K562 (cell line): ENCODE measurements around the gene CRKL. TPM values are rescaled to one million over a fixed set of nuclear protein-coding genes. Genes with fewer than 3 reads are reported as not detected.
A peak's percentile ranks its signal among the peaks of the same experiment; 100 is the strongest.

Experiments
- CHCHD3 ChIP-seq: fragments of 250-450 bp; sonication (Bioruptor Pico); IDR thresholded peaks from 2 replicates; pipeline ENCODE4 v2.1.2; 2022; ENCODE audit warnings: mild to moderate bottlenecking
- FOSL1 ChIP-seq: fragments of 200-800 bp; sonication (Bioruptor generic); conservative IDR thresholded peaks from 2 replicates; pipeline ENCODE4 v1.6.1; 2016; ENCODE audit warnings: missing genetic modification characterization, missing compliant biosample characterization
- FOXK1 ChIP-seq: sonication (generic); formaldehyde crosslinking; IDR thresholded peaks from 2 replicates; pipeline ENCODE4 v1.8.0; 2022; ENCODE audit warnings: missing genetic modification reagents, mild to moderate bottlenecking, borderline replicate concordance
- HBP1 ChIP-seq: fragments of 450-650 bp; formaldehyde crosslinking; IDR thresholded peaks from 2 replicates; pipeline ENCODE4 v1.4.0; 2022; ENCODE audit warnings: missing genetic modification characterization
- PKNOX1 ChIP-seq: fragments of 450-650 bp; IDR thresholded peaks from 2 replicates; pipeline ENCODE4 v1.6.1; 2016
- POLR2AphosphoS2 ChIP-seq: IDR thresholded peaks from 2 replicates; pipeline ENCODE4 v1.6.1; 2012; ENCODE audit warnings: low read length, improper control_type of control experiment
- PTRF ChIP-seq: fragments of 450-650 bp; IDR thresholded peaks from 2 replicates; pipeline ENCODE4 v1.6.1; 2016; ENCODE audit warnings: mild to moderate bottlenecking, missing genetic modification characterization, missing compliant biosample characterization
- RCOR1 ChIP-seq, 2 experiments: IDR thresholded peaks; 2 replicates each; pipeline ENCODE4 v1.6.1; 2012; ENCODE audit warnings: low read depth in 2 of 2, low read length in 2 of 2, borderline replicate concordance in 1 of 2, improper control_type of control experiment in 1 of 2
- RREB1 ChIP-seq: fragments of 250-450 bp; sonication (Bioruptor Pico); IDR thresholded peaks from 2 replicates; pipeline ENCODE4 v1.4.0; 2020
- TCFL5 ChIP-seq: fragments of 250-450 bp; sonication (Bioruptor Pico); conservative IDR thresholded peaks from 2 replicates; pipeline ENCODE4 v1.6.1; 2021; ENCODE audit warnings: mild to moderate bottlenecking, moderate library complexity, matching md5 sums
- TRIM25 ChIP-seq: fragments of 450-650 bp; IDR thresholded peaks from 2 replicates; pipeline ENCODE4 v1.7.0; 2016; ENCODE audit warnings: borderline replicate concordance
- YY1 ChIP-seq, 3 experiments: IDR thresholded peaks; 2 replicates each; pipeline ENCODE4 v1.6.1; 2011; ENCODE audit warnings: low read length in 2 of 3, mild to moderate bottlenecking in 2 of 3, moderate library complexity in 2 of 3, borderline replicate concordance in 1 of 3, control low read depth in 1 of 3, low read depth in 1 of 3; ENCODE audit not compliant: insufficient read depth in 3 of 3, insufficient replicate concordance in 2 of 3, control insufficient read depth in 1 of 3, insufficient read length in 1 of 3; ENCODE audit errors: extremely low read depth in 1 of 3
- ZFP30 ChIP-seq: fragments of 250-450 bp; sonication (Bioruptor Pico); IDR thresholded peaks from 2 replicates; pipeline ENCODE4 v1.8.0; 2022; ENCODE audit warnings: moderate library complexity, mild to moderate bottlenecking, inconsistent platforms, borderline replicate concordance
- ZNF764 ChIP-seq: fragments of 250-450 bp; sonication (Bioruptor Pico); IDR thresholded peaks from 2 replicates; pipeline ENCODE4 v1.4.0; 2020; ENCODE audit warnings: low read depth, mild to moderate bottlenecking, moderate library complexity
- ZSCAN29 ChIP-seq: fragments of 450-650 bp; IDR thresholded peaks from 2 replicates; pipeline ENCODE4 v1.6.1; 2017
- polyA plus RNA-seq, 8 experiments: library from polyadenylated mRNA; depleted of rRNA in 4 of 8; stranded (reverse) in 5 of 8; unstranded in 3 of 8; fragments of >200 nt; fragmentation: Nextera tagmentation in 2 of 8; fragmentation: Illumina TruSeq in 1 of 8; extraction: Ambion mirVana in 2 of 8; extraction: Trizol in 1 of 8; gene quantifications; 2 replicates each; pipeline versions ENCODE4 v1.2.1 to v1.2.3, GENCODE V29; 2011 to 2014; ENCODE audit warnings: inconsistent platforms in 1 of 8, missing spikeins in 1 of 8
- total RNA-seq, 7 experiments: library from RNA; depleted of rRNA in 6 of 7; stranded (reverse); fragments of >200 nt in 6 of 7; fragmentation: Illumina TruSeq in 2 of 7; extraction: Trizol in 2 of 7; gene quantifications; 2 replicates each; pipeline versions ENCODE4 v1.2.1 to v1.2.3, GENCODE V29; 2011 to 2021; ENCODE audit warnings: low replicate concordance in 1 of 7

CRKL gene
- total and polyA plus RNA-seq, 9 of the 15 experiments (the other 6 are each of a cell fraction or from before 2014, with no cell fraction given), result 100 to 263 (median 124) TPM

- TF ChIP-seq RREB1 (CRISPR knock-in tag) (peak; percentile 21; the same call in 1 of the 2 replicates), CHCHD3 (CRISPR knock-in tag) (peak; percentile 59; the same call in 1 of the 2 replicates), ZSCAN29 (no peak), FOXK1 (no peak), FOSL1 (tag) (no peak), TRIM25 (no peak), PTRF (tag) (no peak), ZNF764 (CRISPR knock-in tag) (0 out of 2 replicates have a peak, but pooled peaks have one; percentile 5), HBP1 (peak; percentile 36; the same call in 1 of the 2 replicates), TCFL5 (CRISPR knock-in tag) (0 out of 2 replicates have a peak, but pooled peaks have one; percentile 26), PKNOX1 (no peak), YY1 (IDR thresholded peaks at IDR 0.05; ENCODE audit: borderline replicate concordance in 1 of 3, control insufficient read depth in 1 of 3, extremely low read depth in 1 of 3, insufficient read depth in 3 of 3, insufficient read length in 1 of 3, insufficient replicate concordance in 2 of 3, low read depth in 1 of 3, low read length in 2 of 3) (peak in 1 of 3 experiments; percentile 9), POLR2AphosphoS2 (peak; percentile 9; the same call in 1 of the 2 replicates), RCOR1 (IDR thresholded peaks at IDR 0.05; ENCODE audit: borderline replicate concordance in 1 of 2, low read depth in 2 of 2, low read length in 2 of 2) (no peak), ZFP30 (CRISPR knock-in tag) (0 out of 2 replicates have a peak, but pooled peaks have one; percentile 68)
Observed at GRCh38 chr22:20997536-20998257, 80.5 kb downstream of the CRKL start (continued).
